ENCODE measurements around the gene ZNF687.

DNA sequence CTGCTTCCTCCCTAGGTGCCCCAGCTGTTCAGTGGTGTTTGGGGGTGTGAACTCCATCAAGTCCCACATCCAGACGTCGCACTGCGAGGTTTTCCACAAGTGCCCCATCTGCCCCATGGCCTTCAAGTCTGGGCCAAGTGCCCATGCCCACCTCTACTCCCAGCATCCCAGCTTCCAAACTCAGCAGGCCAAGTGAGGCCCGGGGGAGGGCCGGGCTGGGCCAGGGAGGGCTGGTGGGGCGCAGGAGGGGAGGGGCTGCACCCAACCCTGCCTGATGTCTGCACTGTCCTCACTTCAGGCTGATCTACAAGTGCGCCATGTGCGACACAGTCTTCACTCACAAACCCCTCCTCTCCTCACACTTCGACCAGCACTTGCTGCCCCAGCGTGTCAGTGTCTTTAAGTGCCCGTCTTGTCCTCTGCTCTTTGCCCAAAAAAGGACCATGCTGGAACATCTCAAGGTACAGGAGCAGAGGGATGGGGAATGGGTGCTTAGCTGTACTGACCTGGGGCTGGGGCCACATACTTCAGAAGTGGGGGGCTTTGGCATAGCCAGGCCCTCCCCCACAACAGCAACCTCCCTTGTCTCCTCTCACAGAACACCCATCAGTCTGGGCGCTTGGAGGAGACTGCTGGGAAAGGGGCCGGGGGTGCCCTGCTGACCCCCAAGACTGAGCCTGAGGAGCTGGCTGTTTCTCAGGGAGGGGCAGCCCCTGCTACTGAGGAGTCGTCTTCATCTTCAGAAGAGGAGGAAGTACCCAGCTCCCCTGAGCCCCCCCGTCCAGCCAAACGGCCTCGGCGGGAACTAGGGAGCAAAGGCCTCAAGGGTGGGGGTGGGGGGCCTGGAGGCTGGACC, 7.2 kb downstream of the ZNF687 start:
- TF ChIP-seq, protein P1, sequence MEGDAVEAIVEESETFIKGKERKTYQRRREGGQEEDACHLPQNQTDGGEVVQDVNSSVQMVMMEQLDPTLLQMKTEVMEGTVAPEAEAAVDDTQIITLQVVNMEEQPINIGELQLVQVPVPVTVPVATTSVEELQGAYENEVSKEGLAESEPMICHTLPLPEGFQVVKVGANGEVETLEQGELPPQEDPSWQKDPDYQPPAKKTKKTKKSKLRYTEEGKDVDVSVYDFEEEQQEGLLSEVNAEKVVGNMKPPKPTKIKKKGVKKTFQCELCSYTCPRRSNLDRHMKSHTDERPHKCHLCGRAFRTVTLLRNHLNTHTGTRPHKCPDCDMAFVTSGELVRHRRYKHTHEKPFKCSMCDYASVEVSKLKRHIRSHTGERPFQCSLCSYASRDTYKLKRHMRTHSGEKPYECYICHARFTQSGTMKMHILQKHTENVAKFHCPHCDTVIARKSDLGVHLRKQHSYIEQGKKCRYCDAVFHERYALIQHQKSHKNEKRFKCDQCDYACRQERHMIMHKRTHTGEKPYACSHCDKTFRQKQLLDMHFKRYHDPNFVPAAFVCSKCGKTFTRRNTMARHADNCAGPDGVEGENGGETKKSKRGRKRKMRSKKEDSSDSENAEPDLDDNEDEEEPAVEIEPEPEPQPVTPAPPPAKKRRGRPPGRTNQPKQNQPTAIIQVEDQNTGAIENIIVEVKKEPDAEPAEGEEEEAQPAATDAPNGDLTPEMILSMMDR (IDR thresholded peaks at IDR 0.05; ENCODE audit: insufficient read depth, low read length): no peak
- TF ChIP-seq POLR2AphosphoS5 (IDR thresholded peaks at IDR 0.05; ENCODE audit: low read depth): no peak; the same call in 1 of the 2 replicates
